Prostate gland (tissue), 2 donors: ENCODE results near the gene CCNI2.

Experiments
- CTCF ChIP-seq, 4 experiments: fragments of 200-600 bp in 2 of 4; fragments of 450-650 bp in 2 of 4; sonication (generic) in 2 of 4; IDR thresholded peaks; 1 replicate in 3 of 4; 2 replicates in 1 of 4; pipeline ENCODE4 v1.5.1; 2016 to 2019; ENCODE audit warnings: antibody characterized with exemption in 4 of 4, mild to moderate bottlenecking in 2 of 4, moderate library complexity in 2 of 4
- POLR2A ChIP-seq: fragments of 450-650 bp; IDR thresholded peaks from one replicate; pipeline ENCODE4 v1.6.1; 2016; ENCODE audit warnings: antibody characterized with exemption, mild to moderate bottlenecking
- POLR2AphosphoS5 ChIP-seq: sonication (generic); formaldehyde crosslinking; IDR thresholded peaks from one replicate; pipeline ENCODE4 v1.6.1; 2017; ENCODE audit warnings: antibody characterized with exemption

GRCh38 chr5:132771503-132771998 lies 24.3 kb downstream of the CCNI2 start:
- TF ChIP-seq CTCF (IDR thresholded peaks at IDR 0.05): no peak
- TF ChIP-seq POLR2AphosphoS5: no peak
- no peak for TF ChIP-seq POLR2A
